ENCODE results near the gene KRTAP1-4.
"Not testable (repeated sequence)": the region's sequence is repeated elsewhere in the genome, so short reads cannot be mapped to it uniquely, and the experiment has no call there.

The KRTAP1-4 gene

DNA sequence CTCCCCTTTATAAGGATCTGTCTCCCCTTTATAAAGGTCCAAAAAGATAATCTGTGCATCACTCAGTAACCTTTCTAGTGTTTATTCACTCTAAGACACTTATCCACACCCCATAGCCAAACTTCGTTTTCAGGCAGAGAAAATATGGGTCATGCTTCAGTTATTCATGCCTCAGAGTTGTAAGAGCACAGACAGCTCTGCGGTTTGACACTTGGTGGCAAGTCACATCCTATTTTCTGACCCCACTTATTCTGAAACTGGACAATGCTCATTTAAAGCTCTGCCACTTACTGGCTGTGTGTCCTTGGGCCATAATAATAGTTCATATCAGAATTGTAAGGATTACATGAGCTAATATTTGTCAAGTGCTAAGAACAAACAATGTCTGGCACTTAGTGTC is 19.1 kb upstream of the KRTAP1-4 start:
- H3K27ac ChIP-seq = peak overlapping the region; percentile 6
- no peak for DNase-seq (ENCODE audit: low read depth, low spot score)

DNA sequence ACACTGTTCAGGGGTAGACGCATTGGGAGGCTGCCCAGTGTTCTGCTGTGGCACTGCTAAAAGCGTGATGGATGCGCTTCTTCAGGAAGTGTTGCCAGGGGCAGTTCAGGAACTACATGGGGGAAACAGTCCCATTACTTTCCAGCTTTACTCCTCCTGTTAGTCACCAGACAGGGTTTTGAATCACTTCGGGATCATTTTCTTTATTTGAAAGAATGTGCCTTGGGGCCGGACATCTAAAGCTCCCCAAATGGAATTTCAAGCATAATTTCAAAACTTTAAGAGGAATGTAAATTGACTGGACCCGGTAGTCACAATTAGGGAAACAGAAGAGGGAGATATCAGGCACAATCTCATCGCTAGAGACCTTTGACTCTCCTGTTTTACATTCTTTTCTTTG is 18.4 kb upstream of the KRTAP1-4 start:
- DNase-seq (ENCODE audit: low read depth, low spot score) = no peak
- peak overlapping the region; percentile 6 for H3K27ac ChIP-seq

DNA sequence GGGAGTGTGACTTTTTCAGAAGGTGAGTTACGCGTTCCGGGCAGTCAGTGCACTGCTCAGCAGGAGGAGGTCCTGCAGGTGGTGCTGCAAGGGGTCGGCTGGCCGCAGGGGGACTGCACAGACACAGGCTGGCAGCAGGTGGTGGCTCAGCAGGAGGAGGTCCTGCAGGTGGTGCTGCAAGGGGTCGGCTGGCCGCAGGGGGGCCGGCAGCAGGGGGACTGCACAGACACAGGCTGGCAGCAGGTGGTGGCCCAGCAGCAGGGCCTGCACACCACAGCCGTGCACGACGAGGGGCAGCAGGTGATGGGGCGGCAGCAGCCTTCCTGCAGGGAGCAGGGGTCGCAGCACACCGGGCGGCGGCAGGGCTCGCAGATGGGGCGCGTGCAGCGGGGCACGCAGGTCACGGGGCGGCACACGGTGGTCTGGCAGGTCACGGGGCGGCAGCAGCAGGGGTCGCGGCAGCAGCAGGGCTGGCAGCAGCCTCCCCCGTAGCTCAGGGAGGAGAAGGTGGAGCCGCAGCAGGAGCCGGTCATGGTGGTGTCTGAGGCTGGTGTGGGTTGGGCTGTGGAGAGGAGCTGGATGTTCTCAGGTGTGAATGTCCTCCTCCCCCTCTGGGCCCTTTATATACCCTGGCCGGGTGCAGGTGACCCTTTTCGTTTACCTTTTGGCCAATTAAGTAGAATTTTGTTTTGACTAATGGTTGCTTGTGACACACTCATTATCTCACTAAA is 16.9 kb upstream of the KRTAP1-4 start, which contains the start of gene KRTAP2-1:
TSS of gene KRTAP2-1 (minus strand) at position 582 of the 731 bp plus-strand sequence. CDS start at position 533, 49 bp downstream.
- not testable (repeated sequence) for DNase-seq (ENCODE audit: low read depth, low spot score)

DNA sequence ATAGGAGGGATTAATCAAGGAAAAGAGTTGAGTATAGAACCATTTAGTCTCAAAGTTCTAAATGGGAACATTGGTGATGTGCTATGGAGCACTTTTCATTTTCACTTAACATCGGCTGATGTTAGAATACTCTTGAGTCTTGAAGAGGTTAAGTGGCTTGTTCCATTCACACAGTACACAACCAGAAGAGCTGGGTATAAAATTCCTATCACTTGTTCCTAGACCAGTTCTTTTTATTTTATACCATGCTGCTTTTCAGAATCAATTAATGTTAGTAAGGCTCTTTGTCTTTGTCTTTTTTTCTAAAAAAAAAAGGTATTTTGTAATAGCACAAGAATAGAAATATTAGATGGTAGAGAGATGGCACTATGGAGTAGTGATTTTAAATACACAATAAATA is 13.0 kb upstream of the KRTAP1-4 start:
- DNase-seq (ENCODE audit: low read depth, low spot score) = no peak
- H3K27ac ChIP-seq = no peak overlapping the region

More for the DNA sequence above, 16.9 kb upstream of the KRTAP1-4 start, which contains the start of gene KRTAP2-1:
- H3K27ac ChIP-seq = not testable (repeated sequence)

DNA sequence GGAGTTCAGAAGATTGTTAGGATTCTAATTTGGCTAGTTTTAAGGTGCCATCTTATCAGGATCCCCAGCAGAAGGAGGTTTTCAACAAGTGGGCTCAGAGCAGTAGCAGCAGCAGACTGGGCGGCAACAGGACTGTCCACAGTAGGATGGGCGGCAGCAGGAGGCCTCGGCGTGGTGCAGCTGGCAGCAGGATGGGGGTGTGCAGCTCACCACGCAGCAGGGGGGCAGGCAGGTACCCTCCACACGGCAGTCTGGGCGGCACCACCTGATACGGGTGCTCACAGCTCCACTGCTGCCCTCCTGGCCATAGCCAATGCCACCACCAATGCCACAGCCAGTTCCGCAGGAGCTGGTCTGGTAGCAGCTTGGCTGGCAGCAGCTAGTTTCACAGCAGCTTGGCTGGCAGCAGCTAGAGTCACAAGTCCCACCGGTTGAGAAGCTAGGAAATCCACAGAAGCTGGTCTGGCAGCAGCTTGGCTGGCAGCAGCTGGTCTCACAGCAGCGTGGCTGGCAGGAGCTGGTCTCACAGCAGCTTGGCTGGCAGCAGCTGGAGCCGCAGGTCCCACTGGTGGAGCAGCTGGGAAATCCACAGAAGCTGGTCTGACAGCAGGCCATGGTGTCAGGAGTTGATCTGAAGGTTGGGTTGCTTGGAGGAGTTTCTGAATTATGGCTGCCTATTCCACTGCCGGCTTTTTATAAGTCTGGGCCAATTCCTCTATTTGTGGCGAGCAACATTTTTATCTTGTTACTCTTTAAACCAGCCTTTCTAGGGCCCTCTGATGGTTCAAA is 11.0 kb upstream of the KRTAP1-4 start, which contains the start of gene KRTAP1-1:
TSS of gene KRTAP1-1 (minus strand) at position 668 of the 789 bp plus-strand sequence. CDS start at position 615, 53 bp downstream.
- DNase-seq (ENCODE audit: low read depth, low spot score); H3K27ac ChIP-seq: not testable (repeated sequence)

DNA sequence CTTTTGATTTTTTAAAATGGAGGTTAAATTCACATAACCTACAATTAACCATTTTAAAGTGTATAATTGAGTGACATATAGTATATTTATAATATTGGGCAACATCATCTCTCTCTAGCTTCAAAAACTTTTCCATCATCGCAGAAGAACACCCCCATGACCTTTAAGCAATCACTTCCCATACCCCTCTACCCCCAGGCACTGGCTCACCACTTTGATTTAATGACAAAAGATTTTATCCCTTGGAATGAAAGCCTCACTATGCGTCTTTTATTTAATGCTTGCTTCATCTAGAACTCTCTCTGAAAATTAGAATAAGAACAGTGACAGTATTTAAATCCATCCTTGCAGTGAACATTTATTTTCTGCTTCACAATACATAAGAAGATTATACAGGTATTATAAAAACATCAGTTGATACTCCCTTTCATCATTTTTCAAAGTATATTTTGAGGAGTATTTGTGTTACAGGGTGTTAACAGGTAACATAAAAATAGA is 7.9 kb upstream of the KRTAP1-4 start:
- DNase-seq (ENCODE audit: low read depth, low spot score) = no peak

DNA sequence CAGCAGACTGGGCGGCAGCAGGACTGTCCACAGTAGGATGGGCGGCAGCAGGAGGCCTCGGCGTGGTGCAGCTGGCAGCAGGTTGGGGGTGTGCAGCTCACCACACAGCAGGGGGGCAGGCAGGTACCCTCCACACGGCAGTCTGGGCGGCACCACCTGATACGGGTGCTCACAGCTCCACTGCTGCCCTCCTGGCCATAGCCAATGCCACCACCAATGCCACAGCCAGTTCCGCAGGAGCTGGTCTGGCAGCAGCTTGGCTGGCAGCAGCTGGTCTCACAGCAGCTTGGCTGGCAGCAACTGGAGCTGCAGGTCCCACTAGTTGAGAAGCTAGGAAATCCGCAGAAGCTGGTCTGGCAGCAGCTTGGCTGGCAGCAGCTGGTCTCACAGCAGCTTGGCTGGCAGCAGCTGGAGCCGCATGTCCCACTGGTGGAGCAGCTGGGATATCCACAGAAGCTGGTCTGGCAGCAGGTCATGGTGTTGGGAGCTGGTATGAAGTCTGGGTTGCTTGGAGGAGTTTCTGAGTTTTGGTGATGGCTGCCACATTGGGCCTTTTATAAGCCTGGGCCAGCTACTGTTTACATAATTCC is 4.4 kb upstream of the KRTAP1-4 start, which contains the start of gene KRTAP1-3:
TSS of gene KRTAP1-3 (minus strand) at position 529 of the 590 bp plus-strand sequence. CDS start at position 476, 53 bp downstream.
- DNase-seq (ENCODE audit: low read depth, low spot score); H3K27ac ChIP-seq: not testable (repeated sequence)

More for the DNA sequence above, 7.9 kb upstream of the KRTAP1-4 start:
- no peak overlapping the region for H3K27ac ChIP-seq

DNA sequence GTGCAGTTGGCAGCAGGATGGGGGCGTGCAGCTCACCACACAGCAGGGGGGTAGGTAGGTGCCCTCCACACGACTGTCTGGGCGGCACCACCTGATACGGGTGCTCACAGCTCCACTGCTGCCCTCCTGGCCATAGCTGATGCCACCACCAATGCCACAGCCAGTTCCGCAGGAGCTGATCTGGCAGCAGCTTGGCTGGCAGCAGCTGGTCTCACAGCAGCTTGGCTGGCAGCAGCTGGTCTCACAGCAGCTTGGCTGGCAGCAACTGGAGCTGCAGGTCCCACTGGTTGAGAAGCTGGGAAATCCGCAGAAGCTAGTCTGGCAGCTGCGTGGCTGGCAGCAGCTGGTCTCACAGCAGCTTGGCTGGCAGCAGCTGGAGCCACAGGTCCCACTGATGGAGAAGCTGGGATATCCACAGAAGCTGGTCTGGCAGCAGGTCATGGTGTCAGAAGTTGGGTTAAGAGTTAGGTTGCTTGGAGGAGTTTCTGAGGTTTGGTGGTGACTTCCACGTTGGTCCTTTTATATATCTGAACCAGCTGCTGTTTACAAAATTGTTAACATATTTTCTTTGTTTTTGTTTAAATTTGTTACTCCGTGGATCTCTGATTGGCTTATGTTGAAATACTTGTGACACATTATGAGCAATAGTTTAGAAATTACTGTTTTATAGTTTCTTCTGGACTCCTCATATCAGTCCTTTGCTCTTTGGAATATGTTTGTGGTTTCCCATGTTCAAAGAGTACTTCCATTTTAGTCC is 3.1 kb downstream of the KRTAP1-4 start, which contains the start of gene KRTAP1-5:
TSS of gene KRTAP1-5 (minus strand) at position 494 of the 757 bp plus-strand sequence. CDS start at position 441, 53 bp downstream.
- H3K27ac ChIP-seq = no peak within 1 kb of the TSS
- DNase-seq (ENCODE audit: low read depth, low spot score) = no peak

DNA sequence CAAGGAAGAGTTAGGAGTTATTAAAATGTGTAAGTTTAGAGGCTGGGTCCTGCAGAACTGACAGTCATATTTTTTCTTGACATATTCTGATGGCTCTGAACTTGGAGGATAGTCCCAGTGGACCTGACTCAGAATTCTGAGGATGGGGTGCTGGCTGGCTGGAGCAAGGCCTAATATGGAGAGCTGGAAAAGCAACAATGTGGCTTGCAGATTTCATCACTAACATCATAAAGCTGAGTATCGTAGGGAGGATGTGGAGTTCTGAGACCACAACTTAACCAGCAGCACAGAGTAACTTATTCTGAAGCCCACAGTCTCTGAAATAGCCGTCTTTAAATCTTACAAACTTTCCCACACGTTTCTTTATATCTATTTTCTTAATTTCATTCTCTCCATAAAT is 5.3 kb downstream of the KRTAP1-4 start:
- H3K27ac ChIP-seq = no peak overlapping the region
- no peak for DNase-seq (ENCODE audit: low read depth, low spot score)

DNA sequence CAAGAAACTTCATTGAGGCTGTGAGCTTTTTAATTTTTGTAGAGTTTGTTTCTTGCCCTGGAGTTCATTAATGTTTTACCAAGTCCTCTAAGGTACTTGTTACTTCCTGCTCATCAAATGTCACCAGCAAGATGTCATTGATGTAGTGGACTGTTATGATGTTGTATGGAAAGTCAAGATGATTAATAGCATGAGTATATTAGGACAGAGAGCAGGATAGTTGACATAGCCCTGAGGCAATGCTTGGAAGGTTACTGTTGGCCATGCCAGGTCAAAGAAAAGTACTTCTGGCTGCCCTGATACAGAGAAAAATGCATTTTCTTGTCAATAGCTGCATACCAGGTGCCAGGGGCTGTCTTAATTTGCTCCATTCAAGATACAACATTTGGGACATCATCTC is 9.7 kb downstream of the KRTAP1-4 start:
- DNase-seq (ENCODE audit: low read depth, low spot score) = no peak
- no peak overlapping the region for H3K27ac ChIP-seq

DNA sequence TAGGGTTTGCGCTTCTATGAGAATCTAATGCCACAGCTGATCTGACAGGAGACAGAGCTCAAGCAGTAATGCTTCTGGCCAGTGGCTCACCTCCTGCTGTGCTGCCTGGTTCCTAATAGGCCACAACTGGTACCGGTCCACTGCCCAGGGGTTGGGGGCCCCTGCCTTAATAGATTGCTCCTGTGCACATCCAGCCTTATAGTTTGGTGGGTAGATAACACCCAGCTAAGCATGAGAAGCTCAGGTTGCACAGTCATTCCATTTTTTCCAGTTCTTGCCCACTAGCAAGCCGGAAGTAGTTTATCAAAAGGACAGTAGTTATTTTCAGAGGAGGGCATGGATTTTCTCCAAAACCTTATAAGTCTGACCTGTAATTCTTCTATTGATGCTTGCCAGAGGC is 10.6 kb downstream of the KRTAP1-4 start:
- no peak for DNase-seq (ENCODE audit: low read depth, low spot score)
- H3K27ac ChIP-seq = no peak overlapping the region

DNA sequence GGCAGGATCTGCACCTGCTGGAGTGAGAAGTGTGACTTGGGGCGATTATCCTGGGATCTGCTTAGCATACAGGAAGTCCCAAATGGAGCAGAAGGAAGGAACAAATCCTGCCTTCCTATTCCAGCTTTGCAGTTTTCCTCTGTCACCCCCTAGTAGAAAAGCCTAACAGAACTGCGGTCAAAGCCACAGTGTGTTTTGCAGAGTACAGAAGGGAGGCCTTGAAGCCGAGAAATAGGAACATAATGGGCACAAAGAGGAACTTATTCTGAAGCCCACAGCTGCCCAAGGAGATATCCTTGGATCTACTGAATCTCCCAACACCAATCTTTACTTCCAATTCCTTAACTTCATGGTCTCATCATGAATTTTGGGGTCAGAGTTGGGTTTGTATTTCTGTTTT is 11.5 kb downstream of the KRTAP1-4 start:
- DNase-seq (ENCODE audit: low read depth, low spot score) = no peak
- H3K27ac ChIP-seq = no peak overlapping the region

DNA sequence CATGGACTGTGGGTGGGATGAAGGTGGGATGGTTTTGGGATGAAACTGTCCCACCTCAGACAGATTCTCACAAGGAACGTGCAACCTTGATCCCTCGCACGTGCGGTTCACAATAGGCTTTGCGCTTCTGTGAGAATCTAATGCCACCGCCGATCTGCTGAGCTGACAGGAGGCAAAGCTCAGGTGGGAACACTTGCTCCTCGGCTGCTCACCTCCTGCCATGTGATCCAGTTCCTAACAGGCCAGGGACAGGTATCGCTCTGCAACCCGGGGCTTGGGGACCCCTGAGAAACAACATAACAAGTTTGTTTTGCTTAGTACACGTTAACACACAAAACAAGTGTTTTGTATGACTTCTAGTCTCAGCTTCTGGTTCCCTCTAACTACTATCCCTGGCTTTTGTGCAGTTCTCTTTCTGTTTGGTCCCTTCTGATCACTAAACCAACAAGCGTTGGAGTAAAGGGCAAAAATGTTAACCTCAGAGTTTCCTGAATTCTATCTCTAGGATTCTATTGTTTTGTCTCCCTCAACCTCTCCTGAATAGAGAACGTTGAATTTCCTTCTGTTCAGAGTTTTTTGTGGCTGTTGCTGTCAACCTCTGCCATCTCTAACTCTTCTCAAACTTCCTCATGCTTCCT is 13.3 kb downstream of the KRTAP1-4 start:
- no peak overlapping the region for H3K27ac ChIP-seq
- DNase-seq (ENCODE audit: low read depth, low spot score) = no peak

DNA sequence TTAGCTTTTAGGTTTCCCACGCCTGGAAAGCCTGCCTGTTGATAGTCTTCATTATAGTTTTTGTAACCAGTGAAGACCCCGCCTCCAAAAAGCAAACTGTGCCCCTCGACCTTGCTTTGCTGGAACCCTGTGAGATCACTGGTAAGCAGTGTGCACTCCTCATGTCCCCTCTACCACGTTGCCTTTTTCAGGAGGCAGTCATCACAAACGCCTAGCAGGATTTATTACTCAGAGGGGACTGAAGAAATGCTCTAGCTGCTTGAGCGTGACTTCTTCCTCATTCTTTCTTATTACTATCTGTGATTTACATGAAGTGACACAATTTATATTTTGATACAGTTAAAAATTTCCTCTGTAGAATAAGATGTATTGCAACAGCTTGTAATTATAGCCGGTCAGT is 14.5 kb downstream of the KRTAP1-4 start:
- DNase-seq (ENCODE audit: low read depth, low spot score) = no peak
- H3K27ac ChIP-seq = no peak overlapping the region

DNA sequence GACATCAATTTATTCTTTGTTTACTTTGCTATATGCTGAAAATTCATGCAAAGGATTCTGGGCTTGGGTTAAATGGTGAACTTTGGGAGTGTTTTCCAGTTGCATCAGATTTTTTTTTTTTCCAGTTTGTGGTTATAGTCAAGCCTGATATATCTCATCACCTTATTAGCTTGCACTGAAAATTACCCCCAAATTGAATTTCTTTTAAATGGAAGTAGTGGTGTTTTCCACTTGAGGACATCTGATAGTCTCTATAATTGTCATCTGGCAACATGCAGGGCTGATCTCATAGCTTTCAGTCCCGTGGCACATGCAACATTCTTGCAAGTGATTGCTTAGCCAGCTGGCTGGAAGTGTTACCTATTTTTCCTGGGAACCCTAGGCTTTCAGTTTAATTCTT is 16.4 kb downstream of the KRTAP1-4 start:
- no peak overlapping the region for H3K27ac ChIP-seq
- DNase-seq (ENCODE audit: low read depth, low spot score) = no peak

DNA sequence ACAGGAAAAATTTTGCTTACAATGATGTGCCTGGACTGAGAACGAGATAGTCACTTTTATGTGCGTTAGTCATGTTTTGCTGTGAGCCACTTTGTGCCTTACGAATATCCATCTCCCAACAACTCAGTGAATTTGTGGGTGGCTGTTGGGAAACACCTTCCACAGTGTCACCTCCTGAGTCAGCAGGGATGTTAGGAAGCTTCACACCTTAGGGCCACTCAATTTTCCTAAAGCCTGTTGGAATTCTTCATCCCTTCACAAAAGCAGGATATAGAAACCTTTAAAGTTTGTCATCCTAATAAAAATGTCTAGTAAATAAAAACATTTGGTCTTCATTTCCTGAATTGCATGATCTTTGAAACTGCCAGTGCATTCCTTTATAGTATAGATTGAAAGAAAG is 16.8 kb downstream of the KRTAP1-4 start:
- no peak for DNase-seq (ENCODE audit: low read depth, low spot score)
- H3K27ac ChIP-seq = no peak overlapping the region

DNA sequence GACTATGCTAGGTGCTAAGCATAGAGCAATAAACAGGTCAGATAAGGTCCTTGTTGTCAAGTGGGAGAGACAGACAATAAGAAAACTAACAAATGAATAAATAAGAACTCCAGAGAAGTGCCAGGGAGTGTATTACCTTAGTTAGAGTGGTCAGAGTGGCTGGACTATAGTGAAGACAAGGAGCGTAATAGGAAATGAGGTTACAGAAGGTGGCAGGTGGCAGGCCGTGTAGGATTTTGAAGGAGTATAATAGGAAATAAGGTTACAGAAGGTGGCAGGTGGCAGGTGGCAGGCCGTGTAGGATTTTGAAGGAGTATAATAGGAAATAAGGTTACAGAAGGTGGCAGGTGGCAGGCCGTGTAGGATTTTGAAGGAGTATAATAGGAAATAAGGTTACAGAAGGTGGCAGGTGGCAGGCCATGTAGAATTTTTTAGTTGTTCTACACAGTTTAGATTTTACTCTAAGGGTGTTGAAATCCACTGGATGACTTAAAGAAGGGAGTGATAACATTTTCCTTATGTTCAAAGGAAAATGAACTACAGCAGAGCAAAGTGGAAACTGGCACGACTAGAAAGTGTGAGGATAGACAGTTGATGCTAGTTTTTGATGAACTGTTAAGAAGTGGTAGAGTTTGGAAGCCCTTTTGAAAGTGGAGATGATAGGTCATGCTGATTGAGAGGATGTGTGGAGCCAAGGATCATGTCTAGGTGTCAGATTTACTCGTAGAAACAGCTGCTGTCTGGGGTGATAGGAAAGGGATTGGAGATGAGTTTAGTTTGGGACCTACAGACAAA is 17.5 kb downstream of the KRTAP1-4 start:
- H3K27ac ChIP-seq = no peak overlapping the region
- DNase-seq (ENCODE audit: low read depth, low spot score) = no peak

DNA sequence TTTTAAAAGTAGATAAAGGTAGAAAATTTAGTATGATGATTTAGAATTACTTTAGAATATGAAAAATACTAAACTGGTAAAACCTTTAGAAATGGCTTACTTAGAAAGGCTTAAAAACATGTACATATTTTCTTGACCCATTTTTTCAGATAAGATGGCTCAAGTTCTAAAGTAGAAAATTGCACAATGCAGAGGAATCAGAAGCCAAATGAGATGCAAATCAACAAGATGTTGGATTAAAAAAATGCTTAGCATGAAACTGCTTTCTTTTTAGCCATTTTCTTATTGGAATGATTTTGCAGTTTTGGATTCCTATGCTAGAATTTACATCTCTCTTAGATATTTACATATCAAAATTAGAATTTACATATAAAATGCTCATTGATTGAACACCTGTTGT is 19.6 kb downstream of the KRTAP1-4 start:
- H3K27ac ChIP-seq = no peak overlapping the region

More for the DNA sequence above, 19.6 kb downstream of the KRTAP1-4 start:
- DNase-seq (ENCODE audit: low read depth, low spot score) = no peak

All from epithelial cell of prostate (primary cell).